NCI-H1417 (cell line): ENCODE measurements around the gene NLN.

Experiments
- DNase-seq, 3 experiments: peaks; one replicate each; lab custom pipeline; 2025; lab: John Stamatoyannopoulos, UW

The NLN gene

GRCh38 chr5:65808818-65809217 is 86.8 kb downstream of the NLN start:
- no peak for DNase-seq

GRCh38 chr5:65809817-65810531 is 88.0 kb downstream of the NLN start:
- DNase-seq = no peak

- no peak for DNase-seq
Observed at GRCh38 chr5:65811004-65811403, 89.0 kb downstream of the NLN start.

- DNase-seq = no peak
Observed at GRCh38 chr5:65811885-65812284, 89.9 kb downstream of the NLN start.

- no peak for DNase-seq
Observed at GRCh38 chr5:65812648-65813047, 90.6 kb downstream of the NLN start.

- no peak for DNase-seq
Observed at GRCh38 chr5:65813174-65813573, 91.2 kb downstream of the NLN start.

- DNase-seq = no peak
Observed at GRCh38 chr5:65815161-65815560, 93.2 kb downstream of the NLN start.

GRCh38 chr5:65816729-65817128 is 94.7 kb downstream of the NLN start:
- no peak for DNase-seq

GRCh38 chr5:65817931-65818330 is 95.9 kb downstream of the NLN start:
- no peak for DNase-seq

GRCh38 chr5:65818592-65818991 is 96.6 kb downstream of the NLN start:
- no peak for DNase-seq

- no peak for DNase-seq
Observed at GRCh38 chr5:65819215-65819904, 97.4 kb downstream of the NLN start.

- no peak for DNase-seq
Observed at GRCh38 chr5:65819905-65820240, 97.9 kb downstream of the NLN start.

- no peak for DNase-seq
Observed at GRCh38 chr5:65820373-65820772, 98.4 kb downstream of the NLN start.

- no peak for DNase-seq
Observed at GRCh38 chr5:65821966-65822365, 100.0 kb downstream of the NLN start.

- DNase-seq = no peak
Observed at GRCh38 chr5:65822710-65823109, 100.7 kb downstream of the NLN start.

- no peak for DNase-seq
Observed at GRCh38 chr5:65823204-65823603, 101.2 kb downstream of the NLN start.

GRCh38 chr5:65823845-65824445 is 101.9 kb downstream of the NLN start:
- no peak for DNase-seq

GRCh38 chr5:65825408-65826328 is 103.7 kb downstream of the NLN start:
- DNase-seq = no peak

- no peak for DNase-seq
Observed at GRCh38 chr5:65828022-65828896, 106.3 kb downstream of the NLN start.

GRCh38 chr5:65830856-65831255 is 108.9 kb downstream of the NLN start:
- no peak for DNase-seq

- no peak for DNase-seq
Observed at GRCh38 chr5:65831276-65831675, 109.3 kb downstream of the NLN start.
